HG02642 (cell line): Measurements from ENCODE around the gene MFAP3L.
"Not testable (repeated sequence)": the region's sequence is repeated elsewhere in the genome, so short reads cannot be mapped to it uniquely, and the experiment has no call there.

Experiments used
- ATAC-seq: cut with Tn5 transposase; IDR thresholded peaks from one replicate; pipeline ENCODE4 v1.9.1; 2021; ENCODE audit warnings: mild to moderate bottlenecking; ENCODE audit not compliant: unreplicated experiment, poor library complexity

The MFAP3L gene

DNA sequence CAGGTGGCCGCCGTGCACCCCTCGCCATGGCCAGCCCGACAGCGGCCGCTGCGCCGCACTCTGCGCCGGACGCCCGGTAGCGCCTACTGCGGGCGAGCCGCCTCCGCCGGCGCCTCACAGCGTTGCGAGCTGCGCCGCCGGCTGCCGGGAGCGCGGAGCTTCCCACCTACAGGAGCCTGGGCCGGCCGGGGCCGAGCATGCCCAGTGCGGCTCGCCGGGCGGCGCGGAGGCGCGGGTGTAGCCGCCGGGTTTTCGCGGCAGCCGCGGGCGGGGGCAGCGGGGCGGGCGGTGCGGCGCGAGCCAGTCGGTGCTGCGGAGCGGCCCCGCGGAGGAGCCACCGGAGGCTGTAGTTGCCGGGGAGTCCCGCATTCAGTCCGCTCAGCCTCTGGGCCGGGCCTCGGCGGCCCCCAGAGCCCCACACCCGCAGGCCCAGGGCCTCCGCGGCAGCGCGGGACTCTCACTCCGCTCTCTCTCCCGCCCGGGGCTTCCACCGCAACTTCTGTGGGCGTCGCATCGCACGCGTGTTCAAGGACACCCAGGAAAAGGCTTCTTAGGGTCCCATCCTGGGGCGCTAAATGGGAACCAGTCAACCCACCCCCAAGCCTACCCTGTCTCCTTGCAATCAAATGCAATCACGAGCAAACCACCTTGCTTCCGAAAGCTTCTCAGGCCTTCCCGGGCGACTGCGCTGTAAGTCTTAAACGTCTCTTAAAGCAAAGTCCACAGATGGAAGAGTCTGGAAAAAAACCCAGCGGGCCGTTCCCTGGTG is at the start of gene MFAP3L:
TSS of gene MFAP3L (minus strand) at position 143 of the 769 bp plus-strand sequence. CDS start 20,518 bp downstream, outside the sequence.
- peak; percentile 89 for ATAC-seq

DNA sequence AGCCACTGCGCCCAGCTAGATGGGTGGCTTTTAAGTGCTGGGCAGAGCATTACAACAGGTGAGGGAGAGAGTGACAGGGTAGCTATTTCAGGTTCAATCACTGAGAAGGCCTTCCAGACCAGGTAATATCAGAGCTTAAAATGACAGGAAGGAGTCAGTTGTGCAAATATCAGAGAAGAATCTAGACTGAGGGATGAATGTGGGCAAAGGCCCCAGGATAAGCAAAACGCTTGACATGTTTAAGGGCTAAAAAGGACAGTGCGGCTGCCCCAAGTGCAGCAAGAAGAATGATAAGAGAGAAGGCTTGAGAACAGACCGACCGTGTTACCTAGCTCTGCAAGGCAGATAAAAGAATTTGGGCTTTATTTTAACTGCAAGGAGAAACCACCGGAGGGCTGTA is 45.0 kb upstream of the MFAP3L start:
- ATAC-seq = no peak

DNA sequence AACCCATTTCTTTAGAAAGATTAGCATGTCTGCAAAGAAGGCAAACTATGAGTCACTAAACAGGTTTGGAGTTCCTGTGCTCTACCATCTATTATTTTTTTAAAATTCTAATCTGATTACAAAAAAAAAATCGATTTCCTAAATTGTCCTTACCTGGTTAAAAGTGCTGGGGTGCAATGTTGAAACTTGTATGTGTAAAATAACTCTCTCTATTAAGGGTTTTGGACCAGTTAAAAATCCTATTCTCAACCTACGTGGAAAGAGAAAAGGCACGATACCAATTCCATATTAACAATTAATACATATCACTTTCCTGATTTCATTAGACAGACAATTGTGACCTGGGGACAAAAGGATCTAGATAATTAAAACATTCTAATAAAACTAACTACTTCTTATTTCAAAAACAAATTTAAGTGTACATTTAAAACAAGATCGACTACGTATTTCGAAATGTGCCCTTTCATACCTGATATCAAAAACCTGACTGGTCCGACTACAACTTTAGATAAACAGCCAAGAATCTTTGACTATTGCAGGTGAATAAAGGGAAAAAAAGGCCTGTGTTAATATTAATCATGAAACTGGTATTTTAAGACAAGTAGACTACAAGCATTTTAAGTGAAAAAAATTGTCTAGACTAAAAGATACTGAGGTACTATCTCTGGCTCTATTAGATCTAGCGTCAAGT is 42.4 kb upstream of the MFAP3L start:
- no peak for ATAC-seq

DNA sequence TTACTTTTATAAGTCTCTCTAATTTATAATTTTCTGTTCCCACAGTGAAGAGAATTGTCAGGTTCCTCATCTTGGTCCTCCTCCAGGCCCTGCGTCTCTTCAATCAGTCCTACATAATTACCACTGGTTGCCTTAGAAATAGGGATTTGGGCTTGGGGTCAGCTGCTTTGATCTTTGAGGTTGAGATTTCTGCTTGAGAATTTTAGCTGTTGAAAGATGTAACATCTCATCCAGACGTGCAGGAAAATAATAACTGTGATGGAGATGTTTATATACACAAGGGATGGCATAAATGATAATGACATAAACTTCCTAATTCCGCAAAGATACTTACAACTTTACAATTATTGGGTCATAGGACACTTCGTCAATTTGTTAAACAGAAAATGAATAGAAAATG is 33.2 kb upstream of the MFAP3L start:
- ATAC-seq = no peak

DNA sequence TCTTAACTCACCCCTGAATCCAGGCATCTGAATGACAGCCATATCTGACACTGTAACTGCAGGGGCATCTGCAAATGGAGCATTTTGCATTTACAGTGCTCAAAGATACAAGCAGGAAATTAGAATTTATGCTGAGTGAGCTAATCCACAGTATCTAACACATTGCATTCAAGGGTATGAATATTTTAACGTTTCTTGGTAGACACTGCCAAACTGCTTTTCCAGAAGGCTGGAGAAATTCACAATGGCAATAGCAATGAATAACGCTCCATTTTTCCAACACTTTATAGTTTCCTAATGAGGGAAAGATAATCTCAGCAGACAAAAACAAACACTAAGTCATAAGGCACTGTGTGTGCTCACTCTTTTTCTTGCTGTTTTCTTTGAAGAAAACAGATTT is 32.6 kb upstream of the MFAP3L start:
- no peak for ATAC-seq

DNA sequence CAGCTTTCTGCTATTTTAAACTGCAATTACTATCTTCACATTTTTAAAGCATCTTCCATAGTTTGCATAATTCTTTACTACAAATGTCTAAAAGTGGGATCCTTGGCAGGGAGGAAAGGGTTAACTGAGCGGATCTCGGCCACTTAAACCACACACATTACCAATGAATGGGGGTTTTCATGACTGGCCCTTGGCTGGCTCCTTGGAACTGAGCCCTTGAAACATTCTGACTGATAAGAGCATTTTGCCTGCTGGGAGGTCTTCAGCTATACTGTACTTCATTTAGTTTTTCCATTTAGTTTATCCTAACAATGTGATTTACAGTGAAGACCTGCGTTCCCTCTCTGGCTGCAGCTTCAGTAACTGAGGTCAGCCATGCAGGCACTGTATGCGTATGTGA is 31.7 kb upstream of the MFAP3L start:
- ATAC-seq = no peak

DNA sequence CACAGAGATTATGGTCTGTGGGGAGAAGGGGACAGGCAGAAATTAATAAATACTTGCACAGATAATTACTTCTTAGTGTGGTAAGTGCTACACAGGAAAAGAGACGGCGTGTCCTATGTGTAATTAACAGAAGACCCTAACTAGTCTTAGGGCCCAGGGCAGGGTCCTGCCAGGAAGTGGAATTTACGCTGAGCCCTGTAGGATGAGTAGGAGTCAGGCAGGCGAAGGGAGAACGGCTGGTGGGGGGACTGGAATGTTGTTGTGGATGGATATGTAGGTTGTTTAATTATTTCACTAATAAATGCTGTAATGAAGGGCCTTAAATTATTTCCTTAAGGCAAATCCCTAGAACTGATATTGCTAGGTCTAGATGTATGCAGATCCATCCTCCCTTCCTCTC is 26.7 kb upstream of the MFAP3L start:
- no peak for ATAC-seq

DNA sequence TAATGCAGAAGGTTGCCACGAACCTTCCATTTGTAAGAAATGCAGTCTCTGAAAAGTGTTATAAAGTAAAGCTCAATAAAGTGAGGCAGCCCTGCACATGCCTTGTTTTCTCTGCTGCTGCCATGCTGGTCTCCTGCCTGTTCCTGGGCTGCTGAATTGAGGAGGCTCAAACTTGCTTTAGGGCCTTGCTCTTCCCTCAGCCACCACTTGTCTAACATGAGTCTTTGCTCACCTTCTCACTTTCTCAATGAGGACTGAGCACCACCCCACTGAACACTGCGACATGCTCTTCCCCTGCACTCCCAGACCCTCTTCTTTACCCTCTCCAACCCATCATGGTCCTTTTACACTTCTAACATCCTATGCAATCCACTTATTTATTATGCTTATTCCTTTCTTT is 25.2 kb upstream of the MFAP3L start:
- no peak for ATAC-seq

DNA sequence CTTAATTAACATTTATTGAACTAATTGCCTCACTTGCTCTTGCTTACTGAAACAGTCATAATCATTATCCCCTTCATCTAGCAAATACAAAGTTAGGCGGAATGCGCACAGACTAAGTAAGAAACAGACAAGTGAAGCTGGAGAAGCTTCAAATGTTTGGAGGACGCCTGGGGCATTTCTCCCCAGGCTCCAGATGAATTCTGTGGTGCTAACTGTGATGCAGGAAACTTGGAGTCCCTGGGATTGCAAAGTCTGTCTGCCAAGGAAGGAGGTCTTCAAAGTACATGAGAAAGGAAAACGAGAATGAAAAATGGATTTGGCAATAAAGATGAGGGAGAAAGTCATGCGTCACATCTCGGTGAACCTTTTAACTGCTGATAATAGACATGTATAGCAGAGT is 23.6 kb upstream of the MFAP3L start:
- no peak for ATAC-seq

DNA sequence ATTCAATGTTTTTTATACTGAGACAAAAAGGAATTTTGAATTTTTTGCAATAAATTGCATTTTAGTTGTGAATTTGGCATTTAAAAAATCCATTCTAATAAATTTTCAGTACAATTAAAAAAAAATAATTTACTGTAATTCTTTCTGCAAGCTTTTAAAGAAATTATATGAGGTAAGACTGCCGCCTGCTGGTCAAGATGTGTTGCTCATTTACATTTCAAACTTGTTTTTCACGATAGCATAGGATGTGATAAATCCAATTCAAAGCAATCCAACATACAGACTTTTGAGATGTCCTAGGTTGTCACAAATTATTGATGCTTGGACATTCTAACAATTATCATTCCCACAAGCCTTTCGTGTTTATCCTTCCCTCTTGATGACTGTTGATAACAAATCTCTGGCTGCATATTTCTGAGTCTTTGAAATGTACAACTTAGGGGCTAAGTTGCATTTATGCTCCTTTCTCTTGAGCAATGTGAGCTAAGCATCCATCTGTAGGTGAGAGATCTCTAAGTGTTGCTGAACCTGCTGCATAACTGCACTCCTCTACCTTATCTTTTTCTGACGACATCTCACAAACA is 21.7 kb upstream of the MFAP3L start:
- no peak for ATAC-seq

DNA sequence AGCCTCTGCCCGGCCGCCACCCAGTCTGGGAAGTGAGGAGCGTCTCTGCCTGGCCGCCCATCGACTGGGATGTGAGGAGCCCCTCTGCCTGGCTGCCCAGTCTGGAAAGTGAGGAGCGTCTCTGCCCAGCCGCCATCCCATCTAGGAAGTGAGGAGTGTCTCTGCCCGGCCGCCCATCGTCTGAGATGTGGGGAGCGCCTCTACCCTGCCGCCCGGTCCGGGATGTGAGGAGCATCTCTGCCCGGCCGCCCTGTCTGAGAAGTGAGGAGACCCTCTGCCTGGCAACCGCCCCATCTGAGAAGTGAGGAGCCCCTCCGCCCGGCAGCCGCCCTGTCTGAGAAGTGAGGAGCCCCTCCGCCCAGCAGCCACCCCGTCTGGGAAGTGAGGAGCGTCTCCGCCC is 20.0 kb upstream of the MFAP3L start:
- not testable (repeated sequence) for ATAC-seq

DNA sequence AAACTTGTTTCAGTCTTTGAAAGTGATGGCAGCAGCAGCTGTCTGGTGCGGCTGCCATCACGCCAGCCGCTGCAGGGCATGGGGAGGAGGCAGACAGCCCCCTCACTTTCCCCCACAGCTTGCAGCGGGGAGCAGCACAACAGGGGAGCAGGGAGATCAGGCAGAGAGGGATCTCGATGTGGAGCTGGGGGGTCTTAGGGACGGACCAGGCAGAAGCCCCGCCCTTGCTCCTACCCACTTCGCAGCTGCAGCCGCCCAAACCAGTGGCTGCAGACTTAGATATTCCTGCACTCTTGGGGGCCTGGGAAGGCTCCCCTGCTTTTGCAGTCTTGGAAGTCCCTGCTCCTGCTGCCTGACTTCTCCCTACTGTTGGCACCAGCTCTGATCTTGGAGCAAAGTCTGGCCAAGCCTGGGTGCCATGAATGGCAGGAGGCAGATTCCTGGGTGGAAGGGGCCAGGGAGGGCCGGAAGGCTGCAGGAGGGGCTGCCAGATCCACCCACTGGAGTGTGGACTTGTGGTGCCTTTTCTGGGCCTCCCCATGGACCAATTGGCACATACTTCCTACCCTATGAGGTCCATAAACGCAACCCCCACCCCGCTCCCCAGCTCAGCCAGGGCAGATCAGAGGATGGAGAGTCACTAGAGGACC is 14.0 kb upstream of the MFAP3L start:
- ATAC-seq = no peak

DNA sequence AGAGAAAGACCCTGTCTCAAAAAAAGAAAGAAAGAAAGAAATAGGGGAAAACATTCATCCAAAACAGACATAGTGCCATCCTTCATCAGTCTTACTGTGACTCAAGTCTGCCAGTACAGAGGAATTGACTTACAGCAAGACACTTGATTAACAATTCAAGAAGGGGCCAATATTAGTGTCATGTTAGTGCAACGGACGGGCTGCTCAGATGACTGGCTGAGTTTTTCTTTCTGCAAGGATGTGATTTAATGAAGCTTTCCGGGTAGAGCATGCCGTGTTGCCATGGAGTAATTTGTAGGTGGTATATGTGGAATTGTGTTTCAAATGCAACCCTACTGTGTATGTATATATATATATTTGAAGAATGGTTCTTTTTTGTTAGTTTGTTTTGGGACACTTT is 12.6 kb upstream of the MFAP3L start:
- no peak for ATAC-seq

DNA sequence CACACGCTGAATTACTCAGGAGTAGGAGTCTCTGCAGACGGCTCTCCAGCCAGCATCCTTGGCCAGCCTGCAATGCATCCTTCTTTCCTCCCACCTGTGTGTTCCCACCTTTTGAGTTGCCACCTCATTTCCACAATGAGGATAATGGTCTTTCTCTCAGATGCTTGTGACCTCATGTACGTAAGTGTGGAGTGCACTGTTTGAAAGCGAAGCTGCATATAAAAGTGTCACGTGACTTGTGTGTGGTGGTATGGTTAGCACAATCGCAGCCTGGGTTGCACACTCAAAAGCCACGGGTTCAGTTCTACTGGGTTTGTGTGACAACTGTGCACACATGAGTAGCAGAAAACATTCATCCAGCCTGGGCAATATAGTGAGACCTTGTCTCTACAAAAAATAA is 12.0 kb upstream of the MFAP3L start:
- no peak for ATAC-seq

DNA sequence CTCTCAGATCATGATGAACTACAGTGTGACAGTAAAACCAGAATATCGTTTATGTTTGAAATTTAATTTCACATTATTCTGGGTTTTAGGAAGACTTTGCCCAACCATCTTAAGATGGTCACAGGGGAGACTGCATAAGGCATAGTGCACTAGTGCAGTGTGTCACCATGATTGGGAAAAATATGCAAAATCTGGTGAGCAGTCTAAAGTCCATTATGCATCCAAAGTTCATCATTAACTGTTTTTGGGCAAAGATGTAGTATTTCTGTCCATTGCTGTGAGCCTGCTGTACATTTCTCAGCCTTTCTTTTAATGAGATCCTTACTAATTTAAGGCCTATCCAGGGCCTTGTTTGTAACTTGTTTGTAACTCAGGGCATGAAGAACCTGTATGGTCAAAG is 11.3 kb upstream of the MFAP3L start:
- no peak for ATAC-seq

DNA sequence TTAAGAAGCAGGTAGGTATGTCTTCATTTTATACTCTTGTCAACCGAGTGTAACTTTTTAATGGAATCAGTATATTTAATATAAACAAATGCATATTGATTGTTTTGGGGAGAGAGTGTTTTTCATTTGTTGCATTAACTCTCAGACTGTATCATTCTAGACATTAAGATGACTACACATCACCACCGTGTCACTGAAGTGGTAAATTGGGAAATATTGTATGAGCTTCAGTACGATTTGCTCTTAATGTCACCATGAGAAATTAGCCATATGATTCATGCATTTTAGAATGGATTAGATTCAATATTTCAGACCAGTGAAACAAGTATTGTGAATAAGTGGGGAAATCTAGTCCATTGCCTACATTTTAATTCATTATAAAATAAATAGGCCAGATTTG is 9.7 kb upstream of the MFAP3L start:
- no peak for ATAC-seq

DNA sequence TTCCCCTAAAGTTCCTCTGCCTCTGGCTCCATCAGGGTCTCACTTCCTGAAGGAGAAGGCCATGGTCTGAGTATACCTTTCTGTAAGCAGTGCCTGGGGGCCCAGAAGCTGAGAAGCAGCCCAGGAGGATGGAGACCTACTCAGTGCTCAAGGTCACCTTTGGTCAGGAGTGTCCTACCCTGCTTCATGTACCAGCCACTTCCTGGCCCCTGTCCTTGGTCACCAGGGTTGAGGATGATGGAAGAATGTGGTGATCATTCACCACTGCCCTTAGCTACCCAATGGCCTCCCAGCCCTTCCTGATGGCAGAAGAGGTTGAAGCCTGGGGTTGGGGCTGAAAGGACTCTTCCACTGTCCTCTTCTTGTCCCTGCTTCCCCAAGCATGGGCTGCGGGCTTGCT is 9.0 kb upstream of the MFAP3L start:
- ATAC-seq = no peak

DNA sequence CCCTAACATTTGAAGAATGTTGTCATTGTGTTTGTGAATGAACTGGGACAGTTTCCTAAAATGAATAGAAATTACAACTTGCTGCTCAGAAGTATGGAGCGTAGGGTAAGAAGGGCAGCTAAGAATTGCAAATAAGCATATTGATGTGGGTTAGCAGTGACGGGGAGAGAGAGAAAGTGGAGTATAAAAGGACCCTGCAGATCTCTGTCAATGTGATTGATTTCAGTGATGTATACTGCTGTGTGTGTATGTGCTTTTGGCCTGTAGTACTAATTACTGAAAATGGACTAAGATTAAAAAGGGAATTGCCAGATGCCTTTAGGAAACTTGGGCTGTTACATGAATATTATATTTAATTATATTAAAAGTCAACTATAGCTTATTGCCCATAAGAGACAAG is 7.8 kb upstream of the MFAP3L start:
- no peak for ATAC-seq

DNA sequence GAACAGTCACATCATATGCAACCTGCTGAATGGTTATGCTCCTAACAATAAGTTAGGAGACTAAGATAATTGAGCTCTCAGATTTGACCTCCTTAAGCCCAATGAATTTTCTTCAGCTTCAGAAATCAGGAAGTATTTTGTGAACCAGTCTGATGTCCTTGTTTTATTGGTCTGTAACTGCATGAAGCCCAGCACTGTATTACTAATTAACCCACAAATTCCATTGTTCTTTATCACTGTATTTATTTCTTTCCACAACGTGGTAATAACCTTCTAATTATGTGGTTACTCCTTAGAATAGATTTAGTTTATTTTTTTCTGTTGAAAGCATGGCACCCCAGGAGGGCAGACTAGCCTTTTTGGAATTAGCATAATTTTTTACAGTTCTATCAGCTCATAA is 3.9 kb upstream of the MFAP3L start:
- no peak for ATAC-seq

DNA sequence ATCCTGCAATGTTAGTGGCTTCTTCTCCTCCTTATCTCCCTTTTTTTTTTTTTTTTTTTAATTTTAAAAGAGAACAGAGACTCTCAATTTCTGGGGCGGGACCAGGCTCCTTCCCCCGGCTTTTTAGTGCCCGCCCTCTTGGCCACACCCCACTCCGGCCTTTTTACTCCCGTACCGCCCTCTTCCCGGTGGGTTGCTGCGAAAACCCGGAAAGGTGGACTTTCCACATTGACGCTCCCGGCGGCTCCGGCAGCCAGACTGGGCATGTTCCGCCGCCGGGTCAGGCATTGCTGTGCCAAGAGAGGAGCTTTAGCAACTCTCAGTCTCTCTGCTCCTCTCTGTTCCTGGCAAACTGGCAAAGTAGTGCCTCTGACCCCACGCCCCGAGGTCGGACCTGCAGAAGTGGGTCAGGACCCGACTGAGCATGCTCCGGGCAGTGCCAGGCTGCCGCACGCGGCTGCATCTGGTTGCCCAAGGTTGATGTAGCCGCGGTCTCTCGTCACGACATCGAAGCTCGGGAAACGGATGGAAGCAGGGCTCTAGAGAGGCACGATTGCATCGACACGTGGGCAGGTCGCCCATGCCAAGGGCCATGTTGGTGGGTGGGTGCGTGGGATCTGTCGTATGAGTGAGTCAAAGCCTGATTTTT is 1.1 kb upstream of the MFAP3L start:
- ATAC-seq = peak; percentile 72
